Retina (tissue), 1 donor: ENCODE data around the gene ARL4D.

ENCODE experiments used
- DNase-seq: peaks from one replicate; pipeline ENCODE4 v3.0.0-alpha.2; 2016

The ARL4D gene

GRCh38 chr17:43430936-43431713, 32.3 kb downstream of the ARL4D start:
- peak; percentile 67 for DNase-seq

- no peak for DNase-seq
These were observed 33.1 kb downstream of the ARL4D start for GRCh38 chr17:43431714-43432523.

- no peak for DNase-seq
These were observed 36.1 kb downstream of the ARL4D start for GRCh38 chr17:43434902-43435319.

GRCh38 chr17:43437756-43438155, 39.0 kb downstream of the ARL4D start:
- no peak for DNase-seq

- DNase-seq: no peak
These were observed 39.8 kb downstream of the ARL4D start for GRCh38 chr17:43438626-43439025.

- DNase-seq: peak; percentile 9
These were observed 40.2 kb downstream of the ARL4D start for GRCh38 chr17:43439041-43439440.

GRCh38 chr17:43442711-43443110, 43.9 kb downstream of the ARL4D start:
- no peak for DNase-seq

GRCh38 chr17:43443381-43443780, 44.6 kb downstream of the ARL4D start:
- no peak for DNase-seq

- DNase-seq: no peak
These were observed 45.6 kb downstream of the ARL4D start for GRCh38 chr17:43444223-43445008.

- no peak for DNase-seq
These were observed 46.3 kb downstream of the ARL4D start for GRCh38 chr17:43445009-43445589.

GRCh38 chr17:43446773-43447172, 48.0 kb downstream of the ARL4D start:
- no peak for DNase-seq

GRCh38 chr17:43448720-43449469, 50.1 kb downstream of the ARL4D start:
- no peak for DNase-seq

- DNase-seq: no peak
These were observed 50.9 kb downstream of the ARL4D start for GRCh38 chr17:43449470-43450248.
